ENCODE data around the gene SEMA4A.

SEMA4A gene

GRCh38 chr1:156136970-156137483, 16.4 kb upstream of the SEMA4A start:
- no peak for DNase-seq

GRCh38 chr1:156138458-156138867, 14.9 kb upstream of the SEMA4A start:
- DNase-seq, result no peak

GRCh38 chr1:156140879-156141707, 12.3 kb upstream of the SEMA4A start:
- peak; percentile 35 for DNase-seq

GRCh38 chr1:156143765-156144489, 9.5 kb upstream of the SEMA4A start:
- DNase-seq, result no peak

- no peak for DNase-seq
Measured at GRCh38 chr1:156144742-156145141, 8.6 kb upstream of the SEMA4A start.

GRCh38 chr1:156145650-156146019, 7.8 kb upstream of the SEMA4A start:
- DNase-seq, result no peak

- DNase-seq, result peak; percentile 85
Measured at GRCh38 chr1:156146020-156146768, 7.2 kb upstream of the SEMA4A start.

- DNase-seq, result no peak
Measured at GRCh38 chr1:156146769-156147405, 6.5 kb upstream of the SEMA4A start.

- DNase-seq, result no peak
Measured at GRCh38 chr1:156148216-156148615, 5.2 kb upstream of the SEMA4A start.

GRCh38 chr1:156149374-156150332, 3.7 kb upstream of the SEMA4A start:
- DNase-seq, result no peak

- no peak for DNase-seq
Measured at GRCh38 chr1:156150333-156151011, 2.9 kb upstream of the SEMA4A start.

- DNase-seq, result no peak
Measured at GRCh38 chr1:156151093-156151688, 2.2 kb upstream of the SEMA4A start.

GRCh38 chr1:156152628-156153027, 757 bp upstream of the SEMA4A start:
- no peak for DNase-seq

- peak; percentile 72 for DNase-seq
Measured at GRCh38 chr1:156154317-156154749, 948 bp downstream of the SEMA4A start.

- no peak for DNase-seq
Measured at GRCh38 chr1:156155756-156156510, 2.5 kb downstream of the SEMA4A start.

GRCh38 chr1:156157506-156157905, 4.1 kb downstream of the SEMA4A start:
- DNase-seq, result no peak

GRCh38 chr1:156157966-156158365, 4.6 kb downstream of the SEMA4A start:
- no peak for DNase-seq

- DNase-seq, result no peak
Measured at GRCh38 chr1:156160000-156160742, 6.8 kb downstream of the SEMA4A start.

- DNase-seq, result peak; percentile 69
Measured at GRCh38 chr1:156160743-156161171, 7.4 kb downstream of the SEMA4A start.

Measured in activated CD4-positive, alpha-beta T cell treated with anti-CD3 and anti-CD28 coated beads, Interleukin-2, amount 50 U/mL, for 16 hours (primary cell).